ENCODE results near the gene PDSS2. TPM values are rescaled to one million over a fixed set of nuclear protein-coding genes. Genes with fewer than 3 reads are reported as not detected.
"Not testable (repeated sequence)": the region's sequence is repeated elsewhere in the genome, so short reads cannot be mapped to it uniquely, and the experiment has no call there.

Gene PDSS2
- total and polyA plus RNA-seq, 9 donors, result 6.6 to 10.2 (median 7.3) TPM

DNA sequence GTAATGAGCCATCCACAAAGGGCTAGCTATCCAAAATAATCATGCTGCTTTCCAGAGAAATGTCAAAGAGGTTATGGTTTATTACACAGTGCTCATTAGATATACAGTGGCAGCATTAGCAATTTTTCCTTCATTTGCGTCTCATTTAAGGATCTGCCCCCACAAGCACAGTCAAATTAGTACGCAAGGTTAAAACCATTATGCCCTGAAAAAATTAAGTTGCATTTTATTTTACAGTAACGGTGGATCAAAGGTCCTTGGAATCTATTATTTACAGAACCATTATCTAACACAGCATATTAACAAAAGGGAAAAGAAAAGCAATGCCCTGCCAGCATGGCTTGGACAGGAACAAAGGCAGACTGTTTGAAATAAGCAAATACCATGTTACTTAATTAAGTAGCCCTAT is 144.8 kb downstream of the PDSS2 start:
- no peaks in the 10 kb centered on the region for H3K27me3 ChIP-seq (ENCODE audit: control insufficient read depth, insufficient read depth, low read length)
- no peak overlapping the region for H3K4me3 ChIP-seq (ENCODE audit: low read length)
- H3K4me1 ChIP-seq (ENCODE audit: control insufficient read depth, insufficient read depth, low read length), result no peaks in the 10 kb centered on the region
- no CpG with 5 or more reads among the region's 3 CpGs for WGBS (ENCODE audit: insufficient coverage)
- no peaks in the 10 kb centered on the region for H3K36me3 ChIP-seq (ENCODE audit: control insufficient read depth, insufficient read depth, low read length)
- no peak for DNase-seq
- no peaks in the 10 kb centered on the region for H3K9me3 ChIP-seq (replicated peaks; ENCODE audit: control insufficient read depth, low read depth, low read length)
- no peak overlapping the region for H3K27ac ChIP-seq (ENCODE audit: low read length)

DNA sequence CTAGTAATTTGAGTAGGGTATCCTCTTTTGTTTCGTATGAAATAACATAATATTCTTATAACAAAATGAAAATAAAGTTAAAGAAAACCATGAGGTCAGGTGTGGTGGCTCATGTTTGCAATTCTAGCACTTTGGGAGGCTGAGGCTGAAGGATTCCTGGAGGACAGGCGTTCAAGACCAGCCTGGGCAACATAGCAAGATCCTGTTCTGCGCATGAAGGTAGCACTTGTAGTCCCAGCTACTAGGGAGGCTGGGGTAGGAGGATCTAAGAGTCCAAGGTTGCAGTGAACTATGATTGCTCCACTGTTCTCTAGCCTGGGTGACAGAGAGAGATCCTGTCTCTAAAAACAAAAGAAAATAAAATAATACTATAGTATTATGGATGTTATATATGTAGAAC is 145.6 kb downstream of the PDSS2 start:
- Histone ChIP-seq H3K27me3 (ENCODE audit: control insufficient read depth, insufficient read depth, low read length) (no peaks in the 10 kb centered on the region), H3K4me1 (ENCODE audit: control insufficient read depth, insufficient read depth, low read length) (no peaks in the 10 kb centered on the region), H3K36me3 (ENCODE audit: control insufficient read depth, insufficient read depth, low read length) (no peaks in the 10 kb centered on the region), H3K9me3 (replicated peaks; ENCODE audit: control insufficient read depth, low read depth, low read length) (no peaks in the 10 kb centered on the region), H3K27ac (ENCODE audit: low read length) (no peak overlapping the region), H3K4me3 (ENCODE audit: low read length) (no peak overlapping the region)
- no peak for DNase-seq
- WGBS (ENCODE audit: insufficient coverage), result 94% methylated on average over 2 of the region's 3 CpGs

DNA sequence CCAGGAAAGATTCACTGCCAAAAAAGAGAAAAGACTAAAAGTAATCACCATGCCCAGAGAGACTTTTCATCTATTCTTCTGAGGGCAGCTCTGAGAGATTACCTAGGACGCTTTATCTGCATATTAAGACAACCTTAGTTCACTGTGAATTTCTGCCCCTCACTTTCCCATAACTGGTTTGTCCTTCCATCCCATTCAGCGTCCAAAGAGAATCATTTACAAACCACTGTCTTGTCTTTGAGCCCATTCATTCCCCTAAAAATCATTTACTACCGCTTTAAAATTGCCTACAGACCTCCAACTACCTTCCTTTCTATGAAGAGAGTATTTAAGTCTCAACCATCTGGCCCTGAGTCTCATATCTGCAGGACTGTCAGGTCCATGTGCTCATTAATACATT is 149.0 kb downstream of the PDSS2 start:
- Histone ChIP-seq H3K27me3 (ENCODE audit: control insufficient read depth, insufficient read depth, low read length) (no peaks in the 10 kb centered on the region), H3K4me3 (ENCODE audit: low read length) (no peak overlapping the region), H3K27ac (ENCODE audit: low read length) (no peak overlapping the region), H3K9me3 (replicated peaks; ENCODE audit: control insufficient read depth, low read depth, low read length) (no peaks in the 10 kb centered on the region), H3K4me1 (ENCODE audit: control insufficient read depth, insufficient read depth, low read length) (no peaks in the 10 kb centered on the region), H3K36me3 (ENCODE audit: control insufficient read depth, insufficient read depth, low read length) (no peaks in the 10 kb centered on the region)
- 94% methylated on average over 2 of the region's 3 CpGs for WGBS (ENCODE audit: insufficient coverage)
- DNase-seq, result no peak

DNA sequence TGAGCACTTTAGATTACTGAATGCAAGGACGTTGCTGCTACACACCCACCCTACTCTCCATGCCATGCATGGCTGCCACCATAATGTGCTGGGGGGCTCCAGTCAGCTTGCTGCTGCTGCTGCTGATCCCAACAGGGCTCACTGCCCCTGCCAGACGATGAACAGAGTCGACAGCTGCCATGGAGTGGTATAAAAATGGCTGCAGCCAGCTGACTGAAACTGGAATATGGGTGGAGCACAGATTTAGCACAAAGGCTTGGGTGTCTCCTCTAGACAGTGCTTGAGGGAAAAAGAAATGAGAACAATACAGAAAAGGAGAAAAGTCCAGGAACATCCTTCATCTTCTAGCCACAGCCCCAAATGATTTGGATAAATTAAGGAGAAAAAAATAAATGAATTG is 150.7 kb downstream of the PDSS2 start:
- 61% methylated on average over 2 of the region's 3 CpGs for WGBS (ENCODE audit: insufficient coverage)
- no peaks in the 10 kb centered on the region for H3K36me3 ChIP-seq (ENCODE audit: control insufficient read depth, insufficient read depth, low read length)
- H3K27ac ChIP-seq (ENCODE audit: low read length), result no peak overlapping the region
- no peaks in the 10 kb centered on the region for H3K27me3 ChIP-seq (ENCODE audit: control insufficient read depth, insufficient read depth, low read length)
- no peaks in the 10 kb centered on the region for H3K4me1 ChIP-seq (ENCODE audit: control insufficient read depth, insufficient read depth, low read length)
- H3K9me3 ChIP-seq (replicated peaks; ENCODE audit: control insufficient read depth, low read depth, low read length), result no peaks in the 10 kb centered on the region
- H3K4me3 ChIP-seq (ENCODE audit: low read length), result no peak overlapping the region
- peak; percentile 34 for DNase-seq

DNA sequence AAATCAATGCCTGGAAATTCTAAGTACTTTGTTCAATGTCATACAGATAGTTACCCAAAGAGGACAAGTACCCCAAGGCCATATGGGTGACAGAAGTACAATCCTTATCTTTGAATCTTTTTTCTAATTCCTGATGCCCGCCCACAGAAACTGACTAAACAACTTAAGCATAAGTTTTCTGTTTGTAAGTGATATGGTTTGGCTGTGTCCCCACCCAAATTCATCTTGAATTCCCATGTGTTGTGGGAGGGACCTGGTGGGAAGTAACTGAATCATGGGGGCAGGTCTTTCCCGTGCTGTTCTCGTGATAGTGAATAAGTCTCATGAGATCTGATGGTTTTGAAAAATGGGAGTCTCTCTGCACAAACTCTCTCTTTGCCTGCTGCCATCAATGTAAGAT is 153.4 kb downstream of the PDSS2 start:
- no CpG with 5 or more reads among the region's 3 CpGs for WGBS (ENCODE audit: insufficient coverage)
- H3K36me3 ChIP-seq (ENCODE audit: control insufficient read depth, insufficient read depth, low read length); DNase-seq; H3K4me3 ChIP-seq (ENCODE audit: low read length); H3K4me1 ChIP-seq (ENCODE audit: control insufficient read depth, insufficient read depth, low read length); H3K27ac ChIP-seq (ENCODE audit: low read length); H3K27me3 ChIP-seq (ENCODE audit: control insufficient read depth, insufficient read depth, low read length); H3K9me3 ChIP-seq (replicated peaks; ENCODE audit: control insufficient read depth, low read depth, low read length): not testable (repeated sequence)

DNA sequence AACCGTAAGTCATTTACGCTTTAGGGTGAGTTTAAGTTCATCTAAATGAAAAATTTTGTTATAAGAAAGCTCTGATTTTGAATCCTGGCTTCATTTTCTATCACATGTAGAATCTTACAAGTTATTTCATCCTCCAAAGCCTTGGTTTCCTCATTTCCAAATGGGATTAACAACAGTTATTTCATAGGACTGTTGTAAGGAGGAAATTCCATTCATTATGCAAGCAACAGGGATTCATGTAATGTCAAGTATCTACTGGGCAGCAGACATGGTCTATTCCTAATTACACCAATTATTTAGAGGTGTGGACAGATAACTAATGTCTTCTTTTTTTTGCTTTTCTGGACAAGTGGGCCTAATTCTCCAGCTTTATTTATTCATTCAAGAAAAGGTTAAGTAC is 154.0 kb downstream of the PDSS2 start:
- Histone ChIP-seq H3K4me3 (ENCODE audit: low read length) (no peak overlapping the region), H3K27me3 (ENCODE audit: control insufficient read depth, insufficient read depth, low read length) (no peaks in the 10 kb centered on the region), H3K4me1 (ENCODE audit: control insufficient read depth, insufficient read depth, low read length) (no peaks in the 10 kb centered on the region), H3K9me3 (replicated peaks; ENCODE audit: control insufficient read depth, low read depth, low read length) (no peaks in the 10 kb centered on the region), H3K36me3 (ENCODE audit: control insufficient read depth, insufficient read depth, low read length) (no peaks in the 10 kb centered on the region), H3K27ac (ENCODE audit: low read length) (no peak overlapping the region)
- no peak for DNase-seq
- no CpG with 5 or more reads among the region's 2 CpGs for WGBS (ENCODE audit: insufficient coverage)

DNA sequence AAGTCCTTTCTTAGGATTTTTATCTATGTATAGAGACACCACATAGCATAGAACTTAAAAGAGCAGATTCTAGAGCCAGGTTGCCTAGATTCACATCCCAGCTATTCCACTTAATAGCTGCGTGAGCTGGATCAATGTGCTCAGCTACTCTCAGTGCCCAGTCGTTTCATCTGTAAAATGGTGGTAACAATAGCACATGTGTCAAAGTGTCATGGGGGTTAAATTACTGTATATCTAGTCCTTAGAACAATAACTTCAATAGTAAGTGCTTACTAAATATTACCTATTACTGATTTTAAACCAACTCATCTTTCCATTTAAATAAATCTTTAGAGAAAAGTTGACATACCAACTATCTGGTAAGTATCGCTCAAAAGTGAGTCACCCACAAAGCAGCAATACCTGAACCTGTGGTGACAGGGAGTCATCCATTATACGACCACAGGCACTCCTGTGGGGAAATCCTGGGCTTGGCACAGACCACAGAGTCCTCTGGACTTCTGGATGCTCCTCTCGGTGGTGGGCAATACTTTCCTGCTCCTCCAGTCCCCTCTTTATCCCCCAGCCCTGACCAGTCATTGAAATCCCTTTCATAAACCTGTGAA is 154.8 kb downstream of the PDSS2 start:
- no peaks in the 10 kb centered on the region for H3K27me3 ChIP-seq (ENCODE audit: control insufficient read depth, insufficient read depth, low read length)
- 89% methylated on average over 2 of the region's 5 CpGs for WGBS (ENCODE audit: insufficient coverage)
- no peaks in the 10 kb centered on the region for H3K9me3 ChIP-seq (replicated peaks; ENCODE audit: control insufficient read depth, low read depth, low read length)
- H3K4me3 ChIP-seq (ENCODE audit: low read length), result no peak overlapping the region
- no peak for DNase-seq
- H3K27ac ChIP-seq (ENCODE audit: low read length), result no peak overlapping the region
- H3K4me1 ChIP-seq (ENCODE audit: control insufficient read depth, insufficient read depth, low read length), result no peaks in the 10 kb centered on the region
- H3K36me3 ChIP-seq (ENCODE audit: control insufficient read depth, insufficient read depth, low read length), result no peaks in the 10 kb centered on the region

DNA sequence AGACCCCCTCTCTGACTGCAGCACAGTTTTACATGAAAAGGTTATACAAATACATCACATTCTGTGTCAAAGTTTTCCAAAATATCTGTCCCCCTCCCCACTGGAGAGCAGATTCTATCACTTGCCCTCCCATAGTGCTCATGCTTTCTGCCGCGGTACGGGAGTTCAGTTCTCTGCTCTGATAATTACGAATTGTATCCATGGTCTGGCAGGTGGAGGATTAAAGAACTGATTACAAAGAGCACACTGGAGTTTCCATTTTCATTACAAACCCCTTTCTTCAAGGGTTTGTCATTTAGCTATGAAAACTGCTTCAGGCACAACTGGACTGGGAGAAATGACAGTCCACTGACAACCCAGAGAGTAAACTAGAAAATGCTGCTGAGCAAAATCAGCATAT is 166.0 kb downstream of the PDSS2 start:
- Histone ChIP-seq H3K9me3 (replicated peaks; ENCODE audit: control insufficient read depth, low read depth, low read length) (no peaks in the 10 kb centered on the region), H3K36me3 (ENCODE audit: control insufficient read depth, insufficient read depth, low read length) (no peaks in the 10 kb centered on the region), H3K4me1 (ENCODE audit: control insufficient read depth, insufficient read depth, low read length) (peaks cover 7% of the 10 kb centered on the region), H3K27me3 (ENCODE audit: control insufficient read depth, insufficient read depth, low read length) (no peaks in the 10 kb centered on the region), H3K27ac (ENCODE audit: low read length) (no peak overlapping the region), H3K4me3 (ENCODE audit: low read length) (no peak overlapping the region)
- DNase-seq, result no peak
- 60% methylated on average over 3 of the region's 4 CpGs for WGBS (ENCODE audit: insufficient coverage)

DNA sequence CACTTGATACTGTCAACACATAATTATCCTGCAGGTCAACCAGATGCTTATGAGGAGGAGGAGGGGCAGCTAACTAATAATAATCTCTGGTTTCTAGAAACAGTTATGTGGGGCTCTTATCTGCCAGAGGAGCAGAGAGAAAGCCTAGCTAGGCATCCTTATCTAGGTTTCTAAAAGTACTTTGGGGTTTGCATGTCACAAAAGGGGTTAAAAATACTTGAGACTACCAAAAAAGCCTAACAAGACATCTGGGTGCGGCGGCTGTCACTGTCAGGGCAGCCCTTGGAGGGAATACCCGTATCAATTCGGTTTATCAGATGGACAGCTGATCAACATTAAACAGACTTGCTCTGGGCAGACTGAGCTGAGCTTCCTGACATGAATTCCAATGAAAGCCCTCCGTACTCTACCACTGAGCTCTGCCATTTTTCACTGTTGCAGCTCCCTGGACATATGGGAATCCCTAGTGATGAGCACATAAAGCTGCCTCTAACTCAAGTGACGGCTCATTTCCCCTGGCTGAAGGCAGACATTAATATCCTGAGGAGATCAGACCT is 166.6 kb downstream of the PDSS2 start:
- Histone ChIP-seq H3K4me3 (ENCODE audit: low read length) (no peak overlapping the region), H3K4me1 (ENCODE audit: control insufficient read depth, insufficient read depth, low read length) (peaks cover 7% of the 10 kb centered on the region), H3K36me3 (ENCODE audit: control insufficient read depth, insufficient read depth, low read length) (no peaks in the 10 kb centered on the region), H3K27me3 (ENCODE audit: control insufficient read depth, insufficient read depth, low read length) (no peaks in the 10 kb centered on the region), H3K9me3 (replicated peaks; ENCODE audit: control insufficient read depth, low read depth, low read length) (no peaks in the 10 kb centered on the region), H3K27ac (ENCODE audit: low read length) (no peak overlapping the region)
- no peak for DNase-seq
- WGBS (ENCODE audit: insufficient coverage), result 48% methylated on average over 6 of the region's 6 CpGs

DNA sequence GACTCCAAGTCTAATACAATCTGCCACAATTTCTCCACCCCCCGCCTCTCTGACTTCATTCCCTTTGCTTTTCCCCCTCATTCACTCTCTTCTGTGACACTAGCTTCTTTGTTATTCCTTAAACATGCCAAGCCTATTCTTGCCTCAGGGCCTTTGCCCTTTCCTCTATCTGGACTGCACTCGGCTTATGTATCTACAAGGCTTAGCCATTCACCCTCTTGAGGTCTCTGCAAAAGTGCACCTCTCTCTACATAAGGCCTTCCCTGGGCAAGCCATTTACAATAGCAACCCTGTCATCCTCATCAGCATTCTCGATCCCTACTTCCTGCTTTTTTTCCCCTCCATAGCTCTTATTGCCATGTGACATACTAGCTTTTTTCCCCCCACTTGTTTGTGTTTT is 168.9 kb downstream of the PDSS2 start:
- H3K27ac ChIP-seq (ENCODE audit: low read length), result no peak overlapping the region
- H3K9me3 ChIP-seq (replicated peaks; ENCODE audit: control insufficient read depth, low read depth, low read length), result no peaks in the 10 kb centered on the region
- peaks cover 7% of the 10 kb centered on the region for H3K4me1 ChIP-seq (ENCODE audit: control insufficient read depth, insufficient read depth, low read length)
- no peak overlapping the region for H3K4me3 ChIP-seq (ENCODE audit: low read length)
- no peaks in the 10 kb centered on the region for H3K36me3 ChIP-seq (ENCODE audit: control insufficient read depth, insufficient read depth, low read length)
- DNase-seq, result no peak
- no peaks in the 10 kb centered on the region for H3K27me3 ChIP-seq (ENCODE audit: control insufficient read depth, insufficient read depth, low read length)
- 70% methylated on average over 3 of the region's 3 CpGs for WGBS (ENCODE audit: insufficient coverage)

DNA sequence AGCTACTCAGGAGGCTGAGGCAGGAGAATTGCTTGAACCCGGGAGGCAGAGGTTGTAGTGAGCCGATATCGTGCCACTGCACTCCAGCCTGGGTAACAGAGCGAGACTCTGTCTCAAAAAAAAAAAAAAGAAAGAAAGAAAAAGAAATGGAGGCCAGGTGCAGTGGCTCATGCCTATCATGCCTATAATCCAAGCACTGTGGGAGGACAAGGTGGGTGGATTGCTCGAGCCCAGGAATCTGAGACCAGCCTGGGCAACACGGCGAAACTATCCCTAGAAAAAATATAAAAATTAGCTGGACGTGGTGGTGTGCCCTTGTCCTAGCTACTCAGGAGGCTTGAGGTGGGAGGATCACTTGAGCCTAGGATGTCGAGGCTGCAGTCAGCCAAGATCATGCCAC is 170.1 kb downstream of the PDSS2 start:
- DNase-seq; H3K4me1 ChIP-seq (ENCODE audit: control insufficient read depth, insufficient read depth, low read length); H3K4me3 ChIP-seq (ENCODE audit: low read length); H3K36me3 ChIP-seq (ENCODE audit: control insufficient read depth, insufficient read depth, low read length); H3K27ac ChIP-seq (ENCODE audit: low read length); H3K9me3 ChIP-seq (replicated peaks; ENCODE audit: control insufficient read depth, low read depth, low read length); H3K27me3 ChIP-seq (ENCODE audit: control insufficient read depth, insufficient read depth, low read length): not testable (repeated sequence)
- WGBS (ENCODE audit: insufficient coverage), result 96% methylated on average over 3 of the region's 9 CpGs

Measured in muscle of leg (tissue), 11 donors.